Measurements from ENCODE around the gene NFE2L3.
"Not testable (repeated sequence)": the region's sequence is repeated elsewhere in the genome, so short reads cannot be mapped to it uniquely, and the experiment has no call there.

NFE2L3 gene

GRCh38 chr7:26162431-26162830, 10.4 kb downstream of the NFE2L3 start:
- intact Hi-C loops (cut with DNase I): no loop called here
- no peak for DNase-seq

- intact Hi-C loops (cut with DNase I); DNase-seq: not testable (repeated sequence)
These were observed 11.8 kb downstream of the NFE2L3 start for GRCh38 chr7:26163804-26164203.

- intact Hi-C loops (cut with DNase I): no loop called here
These were observed 14.1 kb downstream of the NFE2L3 start for GRCh38 chr7:26165950-26166683.

GRCh38 chr7:26166684-26167266, 14.8 kb downstream of the NFE2L3 start:
- intact Hi-C loops (cut with DNase I): no loop called here
- DNase-seq: no peak

More at GRCh38 chr7:26165950-26166683, 14.1 kb downstream of the NFE2L3 start:
- DNase-seq: no peak

- intact Hi-C loops (cut with DNase I): no loop called here
- DNase-seq: no peak
These were observed 15.4 kb downstream of the NFE2L3 start for GRCh38 chr7:26167303-26167934.

- DNase-seq: no peak
- intact Hi-C loops (cut with DNase I): no loop called here
These were observed 16.5 kb downstream of the NFE2L3 start for GRCh38 chr7:26168458-26169023.

GRCh38 chr7:26169271-26169670, 17.3 kb downstream of the NFE2L3 start:
- intact Hi-C loops (cut with DNase I): no loop called here
- DNase-seq: no peak

- DNase-seq: no peak
- intact Hi-C loops (cut with DNase I): no loop called here
These were observed 18.7 kb downstream of the NFE2L3 start for GRCh38 chr7:26170663-26171062.

GRCh38 chr7:26171601-26172000, 19.6 kb downstream of the NFE2L3 start:
- intact Hi-C loops (cut with DNase I): no loop called here

GRCh38 chr7:26172048-26172447, 20.1 kb downstream of the NFE2L3 start:
- intact Hi-C loops (cut with DNase I): no loop called here
- no peak for DNase-seq

More at GRCh38 chr7:26171601-26172000, 19.6 kb downstream of the NFE2L3 start:
- no peak for DNase-seq

GRCh38 chr7:26175903-26176302, 23.9 kb downstream of the NFE2L3 start:
- DNase-seq; intact Hi-C loops (cut with DNase I): not testable (repeated sequence)

GRCh38 chr7:26176696-26177095, 24.7 kb downstream of the NFE2L3 start:
- DNase-seq; intact Hi-C loops (cut with DNase I): not testable (repeated sequence)

GRCh38 chr7:26177269-26177668, 25.3 kb downstream of the NFE2L3 start:
- intact Hi-C loops (cut with DNase I); DNase-seq: not testable (repeated sequence)

GRCh38 chr7:26178272-26178960, 26.4 kb downstream of the NFE2L3 start:
- intact Hi-C loops (cut with DNase I): no loop called here
- DNase-seq: no peak

GRCh38 chr7:26179422-26179821, 27.4 kb downstream of the NFE2L3 start:
- intact Hi-C loops (cut with DNase I): no loop called here
- DNase-seq: no peak

- no peak for DNase-seq
- intact Hi-C loops (cut with DNase I): no loop called here
These were observed 28.0 kb downstream of the NFE2L3 start for GRCh38 chr7:26179826-26180497.

GRCh38 chr7:26180792-26181198, 28.8 kb downstream of the NFE2L3 start:
- no peak for DNase-seq
- intact Hi-C loops (cut with DNase I): no loop called here

- intact Hi-C loops (cut with DNase I): no loop called here
- DNase-seq: no peak
These were observed 29.7 kb downstream of the NFE2L3 start for GRCh38 chr7:26181474-26182227.
